ENCODE data around the gene LIN7C.

The LIN7C gene

DNA sequence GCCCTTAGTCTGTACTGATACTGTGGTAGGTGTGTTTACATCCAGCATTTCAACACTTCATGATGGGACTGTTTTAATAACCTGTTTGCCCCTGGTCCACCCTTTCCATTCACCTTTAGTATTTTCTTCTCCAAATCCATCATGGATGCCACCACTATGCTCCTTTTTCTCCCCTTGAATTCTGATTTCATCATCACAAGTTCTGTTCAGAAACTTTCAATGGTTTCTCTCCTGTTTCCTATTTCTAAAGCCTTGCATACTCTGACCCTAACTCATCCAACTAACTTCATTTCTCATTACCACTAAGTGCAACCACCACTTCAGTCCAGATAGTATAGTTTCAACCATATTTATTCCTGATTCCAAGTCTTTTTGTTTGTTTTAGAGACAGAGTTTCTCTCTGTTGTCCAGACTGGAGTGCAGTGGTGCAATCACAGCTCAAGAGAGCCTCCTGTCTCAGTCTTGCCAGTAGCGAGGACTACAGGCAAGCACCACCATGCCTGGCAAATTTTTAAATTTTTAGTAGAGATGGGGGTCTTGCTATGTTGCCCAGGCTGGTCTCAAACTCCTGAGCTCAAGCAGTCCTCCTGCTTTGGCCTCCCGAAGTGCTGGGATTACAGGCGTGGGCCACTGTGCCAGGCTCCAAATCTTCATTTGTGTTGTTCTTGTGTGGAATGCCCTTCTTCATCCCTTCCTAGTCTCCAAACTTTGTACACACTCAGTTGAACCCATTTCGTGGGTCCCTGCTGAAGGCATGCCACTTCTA, 1.2 kb upstream of the LIN7C start:
- DNase-seq, result no peak

DNA sequence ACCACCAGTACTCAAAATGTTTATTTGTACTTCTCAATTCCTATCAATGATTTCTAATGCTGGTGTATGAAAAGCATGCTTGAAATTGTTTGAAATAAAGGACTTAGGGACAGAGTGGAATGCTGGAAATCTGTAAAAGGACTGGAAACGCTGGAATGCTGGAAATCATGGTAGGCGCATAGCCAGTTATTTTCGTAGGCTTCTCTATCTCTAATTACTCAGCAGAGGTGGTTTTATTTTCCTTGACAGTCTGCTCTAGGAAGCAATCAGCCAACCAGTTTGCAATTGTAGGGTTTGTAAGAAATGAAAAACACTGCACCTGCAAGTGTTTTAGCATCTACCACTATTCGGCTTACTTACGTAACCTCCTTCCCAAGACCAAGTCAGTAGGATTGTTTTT, 788 bp downstream of the LIN7C start:
- DNase-seq, result no peak

DNA sequence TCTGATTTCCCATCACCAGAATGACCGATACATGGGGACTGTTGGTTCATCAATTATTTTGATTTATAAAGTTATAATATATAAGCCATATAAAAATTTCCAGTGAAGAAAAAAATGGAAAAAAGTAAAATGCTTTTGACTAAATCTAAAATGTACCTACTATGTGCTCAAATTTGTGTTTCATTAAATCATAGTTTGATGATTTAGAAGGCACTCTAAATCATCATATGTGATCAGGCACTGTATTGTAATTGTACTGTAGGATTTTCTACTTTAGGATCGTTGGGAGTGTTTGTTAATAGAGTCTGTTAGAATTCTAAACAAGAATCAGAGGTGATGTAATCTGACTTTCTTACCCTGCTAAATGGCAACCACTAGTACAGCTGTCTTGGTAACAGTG, 2.4 kb downstream of the LIN7C start:
- DNase-seq, result no peak

DNA sequence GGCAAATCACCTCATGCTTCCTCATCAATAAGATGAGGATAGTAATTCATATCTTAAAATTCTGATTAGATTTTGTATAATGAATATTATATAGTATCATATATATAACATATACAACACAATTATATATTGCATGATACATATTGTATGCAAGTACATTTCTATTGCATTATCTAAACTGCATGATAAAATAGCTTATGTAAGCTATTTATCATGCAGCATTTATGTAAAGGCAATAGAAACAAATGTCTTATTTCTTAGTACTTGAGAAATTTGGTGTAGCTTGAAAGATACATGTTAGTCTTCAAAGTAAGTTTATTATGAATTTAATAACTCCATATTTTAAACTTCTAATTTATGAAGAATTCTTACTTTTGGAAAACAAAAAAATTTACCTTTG, 5.5 kb downstream of the LIN7C start:
- DNase-seq, result no peak

DNA sequence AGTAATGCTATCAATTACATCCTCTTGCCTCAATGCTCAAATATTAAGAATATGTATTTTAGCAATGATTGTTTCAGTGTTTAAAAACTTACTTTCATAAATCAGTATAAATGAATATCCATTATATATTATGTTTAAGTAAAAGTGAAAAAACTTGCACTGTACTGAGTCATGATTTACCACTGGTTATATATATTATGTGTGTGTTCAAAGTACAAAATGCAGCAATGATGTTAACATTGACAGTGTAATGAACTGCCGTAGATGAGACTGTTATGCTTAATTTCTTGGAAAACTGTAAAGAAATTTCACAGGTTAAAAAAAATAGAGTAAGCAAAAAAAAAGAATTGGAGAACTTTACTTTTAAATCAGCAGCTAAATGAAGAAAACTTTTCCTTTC, 8.7 kb downstream of the LIN7C start:
- DNase-seq, result no peak

DNA sequence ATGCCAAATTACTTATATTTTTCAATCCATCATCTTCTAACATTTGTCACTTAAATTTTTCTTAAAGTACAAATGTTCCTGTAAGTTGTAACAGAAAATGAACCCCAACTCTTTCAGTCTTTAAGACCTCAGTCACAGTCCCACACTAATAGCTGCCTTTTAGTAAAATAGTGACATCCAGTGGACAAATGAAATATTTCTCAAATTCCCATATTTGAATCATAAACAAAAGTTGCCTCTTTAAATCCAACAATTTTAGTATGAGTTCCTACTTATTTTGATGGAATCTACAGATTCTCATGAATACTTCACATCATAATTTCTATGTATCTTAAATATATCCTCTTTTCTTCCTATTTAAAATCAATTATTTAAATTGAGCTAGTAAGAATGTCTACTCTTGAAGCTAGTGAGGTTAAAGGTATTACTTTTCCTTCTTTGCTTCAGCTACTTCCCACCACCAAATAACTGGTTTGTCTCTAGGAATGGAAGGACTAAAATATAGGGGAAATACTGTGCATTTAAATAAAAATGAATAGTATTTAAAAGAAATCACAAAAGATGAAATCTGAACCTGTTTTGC, 9.2 kb downstream of the LIN7C start:
- DNase-seq, result no peak

DNA sequence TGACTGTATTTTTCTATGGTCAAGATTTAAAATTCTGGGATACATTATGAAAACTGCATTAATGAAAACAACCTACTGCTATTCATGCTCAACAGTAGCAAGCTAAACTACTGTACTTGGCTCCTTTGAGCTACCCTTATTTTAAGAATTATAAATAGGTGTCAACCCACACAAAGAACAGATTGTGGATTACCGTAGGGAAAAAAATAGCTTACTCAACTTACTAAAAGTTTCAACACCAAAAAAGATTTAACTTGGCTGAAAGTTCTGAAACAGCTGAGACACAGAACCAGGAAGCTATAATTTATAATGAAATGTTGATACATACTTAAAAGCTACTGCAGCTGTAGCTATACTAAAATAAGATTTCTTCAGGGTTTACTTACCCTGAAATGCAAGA, 10.1 kb downstream of the LIN7C start:
- no peak for DNase-seq

DNA sequence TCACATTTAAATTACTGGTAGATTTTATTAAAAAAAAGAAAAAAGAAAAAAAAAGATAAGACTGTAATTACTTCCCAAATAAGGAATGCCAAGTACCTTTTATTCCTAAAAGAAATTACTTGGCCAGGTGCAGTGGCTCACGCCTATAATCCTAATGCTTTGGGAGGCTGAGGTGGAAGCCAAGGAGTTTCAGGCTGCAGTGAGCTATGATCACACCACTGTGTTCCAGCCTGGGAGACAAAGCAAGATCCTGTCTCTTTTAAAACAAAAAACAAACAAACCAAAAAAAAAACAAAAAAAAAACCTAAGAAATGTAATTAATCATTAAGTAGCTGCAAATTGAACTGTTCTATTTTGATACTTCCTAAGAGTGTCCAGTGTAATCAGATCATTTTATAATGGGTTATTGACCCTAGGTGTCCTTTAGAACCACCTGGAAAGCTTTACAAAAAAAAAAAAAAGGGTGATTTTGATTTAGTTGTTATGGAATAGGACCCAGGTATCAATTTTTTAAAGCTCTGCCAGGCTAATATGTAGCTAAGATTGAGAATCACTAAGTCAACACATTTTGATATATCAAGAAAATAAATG, 10.8 kb downstream of the LIN7C start:
- no peak for DNase-seq

DNA sequence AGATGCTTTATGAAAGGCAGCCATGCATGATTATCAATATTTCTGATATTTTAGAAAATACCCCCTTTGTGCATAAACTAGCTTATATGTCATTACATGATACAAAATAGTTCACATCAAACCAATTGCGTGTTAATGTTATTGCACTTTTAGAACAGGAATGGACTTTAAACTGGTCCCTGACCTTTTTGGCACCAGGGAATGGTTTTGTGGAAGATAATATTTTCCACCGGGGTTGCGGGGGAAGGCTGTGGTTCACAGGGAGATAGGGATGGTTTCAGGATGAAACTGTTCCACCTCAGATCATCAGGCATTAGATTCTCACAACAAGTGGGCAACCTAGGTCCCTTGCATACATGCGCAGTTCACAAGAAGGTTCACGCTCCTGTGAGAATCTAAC, 17.5 kb downstream of the LIN7C start:
- no peak for DNase-seq

DNA sequence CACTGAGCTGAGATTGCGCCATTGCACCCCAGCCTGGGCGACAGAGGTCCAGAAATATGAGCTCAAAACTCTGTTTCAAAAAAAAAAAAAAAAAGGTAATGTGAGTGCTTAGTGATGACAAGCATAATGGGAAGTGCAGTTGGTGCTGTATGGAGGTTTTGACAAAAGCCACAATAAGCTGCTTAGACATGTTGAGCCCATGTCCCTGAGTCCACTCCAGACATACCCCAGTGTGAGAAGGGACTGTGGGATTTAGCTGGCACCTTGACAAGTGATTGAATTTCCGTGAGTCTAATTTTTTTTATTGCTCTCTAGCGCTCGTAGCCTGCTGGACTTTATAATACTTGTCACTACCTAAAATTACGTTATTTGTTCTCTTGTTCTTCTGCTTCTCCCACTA, 18.9 kb downstream of the LIN7C start:
- DNase-seq, result no peak

DNA sequence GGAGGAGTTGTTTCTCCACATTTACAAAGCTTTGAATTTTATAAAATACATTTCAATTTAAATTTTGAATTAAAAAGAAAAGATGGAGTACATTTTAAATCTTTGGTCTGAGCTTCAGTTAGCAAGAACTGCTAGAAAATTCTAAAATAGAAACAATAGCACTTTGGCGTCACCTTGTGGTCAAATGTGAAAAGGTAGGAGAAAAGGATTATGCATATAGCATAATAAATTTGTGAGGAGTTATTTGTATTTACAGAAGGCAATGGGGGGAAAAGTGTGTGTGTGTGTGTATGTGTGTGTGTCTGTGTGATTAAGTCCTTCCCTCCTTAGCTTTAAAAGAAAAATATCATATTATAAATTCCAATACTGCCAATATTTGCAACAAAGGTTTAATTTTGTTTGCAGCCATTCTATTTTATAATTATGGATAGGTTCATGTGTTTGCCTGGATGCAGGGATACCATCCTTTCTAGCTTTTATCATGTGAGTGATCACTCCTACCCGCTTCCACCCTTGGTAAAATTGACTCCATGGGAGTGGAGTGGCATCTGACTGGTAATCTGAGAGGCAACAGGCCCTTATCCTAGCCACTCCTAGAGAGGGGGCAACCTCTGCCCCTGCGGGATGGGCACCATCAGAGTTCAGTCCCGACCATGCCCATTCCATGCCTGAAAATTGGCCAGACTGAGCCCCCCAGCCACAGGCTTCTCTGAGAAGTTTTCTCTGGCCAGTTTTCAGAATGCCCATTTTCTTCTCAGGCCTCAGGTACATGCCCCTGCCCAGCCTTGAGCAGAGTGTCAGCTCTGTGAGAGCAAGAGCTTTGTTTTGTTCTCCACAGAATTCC, 20.4 kb downstream of the LIN7C start:
- no peak for DNase-seq

DNA sequence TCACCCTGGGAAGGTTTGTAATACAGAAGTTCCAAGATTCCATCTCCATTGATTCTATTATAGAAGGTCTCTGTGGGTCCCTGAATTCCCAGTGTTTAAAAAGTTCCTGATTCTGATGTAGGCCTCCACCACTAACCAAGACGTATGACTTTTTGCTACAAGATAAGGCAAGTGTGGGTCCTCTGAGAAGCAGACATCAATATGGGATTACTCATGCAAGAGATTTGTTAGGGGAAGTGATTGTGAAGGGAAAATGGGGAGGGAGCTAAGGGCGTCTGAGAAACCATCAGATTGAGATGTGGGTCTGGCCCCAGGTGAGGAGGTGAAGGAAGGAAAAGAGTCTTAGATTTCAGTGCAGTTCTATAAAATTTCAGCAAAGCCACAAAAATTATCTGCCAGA, 23.8 kb downstream of the LIN7C start:
- no peak for DNase-seq

DNA sequence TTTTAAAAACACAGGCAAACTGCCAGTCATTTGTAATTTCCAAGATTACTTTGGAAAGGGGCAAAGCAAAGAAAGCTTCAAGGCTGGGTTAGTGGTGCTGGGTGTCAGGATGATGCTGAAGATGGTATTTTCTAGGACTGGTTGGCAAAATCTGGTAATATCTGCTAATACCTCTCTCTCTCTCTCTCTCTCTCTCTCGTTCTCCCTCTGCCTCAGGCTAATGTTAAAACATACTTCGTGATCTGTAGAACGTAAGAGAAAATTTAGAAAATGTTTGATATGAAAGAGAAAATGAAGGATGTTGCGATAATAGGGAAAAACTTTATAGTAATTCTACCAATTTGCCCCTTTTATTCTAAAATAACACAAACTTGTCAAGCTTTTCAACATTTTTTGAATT, 24.6 kb downstream of the LIN7C start:
- DNase-seq, result no peak

DNA sequence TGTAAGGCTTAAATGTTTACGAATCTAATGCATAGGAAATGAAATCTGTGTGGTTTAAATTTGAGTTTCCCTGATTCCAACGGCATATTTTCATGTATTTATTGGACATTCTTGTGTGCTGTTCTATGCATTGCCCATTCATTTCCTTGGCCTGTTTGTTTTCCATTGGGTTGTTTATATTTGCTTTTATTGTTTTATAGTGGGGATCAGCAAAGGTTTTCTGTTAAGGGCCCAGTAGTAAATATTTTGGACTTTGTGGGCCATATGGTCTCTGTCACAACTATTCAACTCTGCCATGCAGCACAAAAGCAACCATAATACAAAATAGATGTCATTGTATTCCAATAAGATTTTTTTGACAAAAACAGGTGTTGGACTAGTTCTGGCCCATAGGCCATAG, 28.7 kb downstream of the LIN7C start:
- no peak for DNase-seq

DNA sequence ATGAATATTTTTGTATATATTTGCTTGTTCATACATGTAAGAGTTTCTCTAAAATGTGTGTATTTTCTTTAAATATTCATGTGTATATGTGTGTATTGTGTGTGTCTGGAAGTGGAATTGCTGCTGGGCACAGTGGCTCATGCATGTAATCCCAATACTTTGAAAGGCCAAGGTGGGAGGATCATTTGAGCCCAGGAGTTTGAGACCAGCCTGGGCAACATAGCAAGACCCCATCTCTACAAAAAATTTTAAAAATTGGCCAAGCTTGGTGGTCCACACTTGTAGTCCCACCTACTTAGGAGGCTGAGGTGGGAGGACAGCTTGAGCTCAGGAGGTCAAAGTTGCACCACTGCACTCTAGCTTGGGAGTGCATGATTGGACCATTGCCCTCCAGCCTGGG, 29.3 kb downstream of the LIN7C start:
- DNase-seq, result no peak

DNA sequence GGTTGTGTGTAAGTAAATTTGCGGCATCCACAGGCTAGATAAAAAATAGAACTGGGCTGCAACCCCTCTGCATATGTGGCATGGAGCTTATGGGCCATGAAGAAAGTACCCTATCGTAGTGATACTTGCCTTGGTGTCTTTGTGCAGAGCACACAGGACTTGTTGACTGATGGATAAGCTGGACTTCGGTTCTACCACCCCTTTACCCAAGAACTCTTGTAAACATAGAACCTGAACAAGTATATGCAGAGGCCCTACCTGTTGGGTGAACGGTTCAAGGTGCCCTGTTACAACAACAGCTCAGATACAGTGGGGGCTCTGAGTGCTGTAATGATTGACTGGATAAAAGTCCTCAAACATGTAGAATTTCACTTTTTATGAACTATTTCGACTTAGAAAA, 30.9 kb downstream of the LIN7C start:
- DNase-seq, result no peak

DNA sequence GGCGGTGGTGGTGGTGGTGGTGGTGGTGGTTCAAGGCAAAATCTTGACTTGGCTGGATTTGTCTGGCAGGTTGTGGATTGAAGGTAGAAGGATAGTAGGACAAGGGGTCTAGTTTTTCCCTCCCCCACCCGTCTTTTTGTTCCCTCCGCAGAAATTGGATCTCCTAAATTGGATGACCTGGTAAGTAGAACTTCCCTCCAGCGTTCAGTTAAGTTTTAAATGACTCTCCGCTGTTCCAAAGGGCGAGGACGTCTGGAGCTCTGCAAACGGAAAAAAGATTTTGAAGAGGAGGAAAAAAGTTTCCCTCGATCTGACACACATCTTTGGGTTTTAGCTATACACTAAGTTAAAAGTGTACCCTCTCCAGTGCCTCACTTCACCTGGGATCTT, 33.6 kb downstream of the LIN7C start:
- no peak for DNase-seq

DNA sequence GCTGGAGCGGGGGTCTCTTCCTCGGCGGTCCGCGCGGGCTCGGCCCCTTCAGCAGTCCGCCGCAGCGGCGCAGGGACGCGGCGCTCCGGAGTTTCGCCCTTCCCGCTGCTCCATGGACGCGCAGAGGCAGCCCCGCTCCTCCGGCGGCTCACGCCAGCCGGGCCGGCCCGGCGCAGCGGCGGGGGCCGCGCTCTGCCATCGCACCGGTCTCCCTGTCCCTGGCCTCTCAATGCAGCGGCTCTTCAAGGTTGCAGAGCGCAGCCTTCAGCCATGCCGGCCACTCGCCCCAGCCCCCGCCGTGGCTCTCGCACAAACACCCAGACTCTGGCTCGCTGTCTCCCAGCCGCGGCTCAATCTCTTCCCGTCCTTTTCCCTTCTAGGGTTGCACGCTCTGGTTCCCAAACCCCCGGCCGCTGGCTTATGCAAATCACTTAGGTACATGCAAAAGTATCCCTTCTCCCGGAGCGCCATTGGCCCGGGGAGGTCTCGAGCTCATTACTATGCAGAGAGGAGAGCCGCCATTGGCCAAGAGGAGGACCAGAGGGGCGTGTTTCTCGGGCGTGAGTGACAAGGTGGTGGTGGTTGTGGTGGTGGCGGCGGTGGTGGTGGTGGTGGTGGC, 34.1 kb downstream of the LIN7C start, which contains the start of gene LGR4:
TSS of gene LGR4 (minus strand) at position 393 of the 619 bp plus-strand sequence. CDS start 488 bp downstream, outside the sequence.
- DNase-seq, result peak; percentile 86

DNA sequence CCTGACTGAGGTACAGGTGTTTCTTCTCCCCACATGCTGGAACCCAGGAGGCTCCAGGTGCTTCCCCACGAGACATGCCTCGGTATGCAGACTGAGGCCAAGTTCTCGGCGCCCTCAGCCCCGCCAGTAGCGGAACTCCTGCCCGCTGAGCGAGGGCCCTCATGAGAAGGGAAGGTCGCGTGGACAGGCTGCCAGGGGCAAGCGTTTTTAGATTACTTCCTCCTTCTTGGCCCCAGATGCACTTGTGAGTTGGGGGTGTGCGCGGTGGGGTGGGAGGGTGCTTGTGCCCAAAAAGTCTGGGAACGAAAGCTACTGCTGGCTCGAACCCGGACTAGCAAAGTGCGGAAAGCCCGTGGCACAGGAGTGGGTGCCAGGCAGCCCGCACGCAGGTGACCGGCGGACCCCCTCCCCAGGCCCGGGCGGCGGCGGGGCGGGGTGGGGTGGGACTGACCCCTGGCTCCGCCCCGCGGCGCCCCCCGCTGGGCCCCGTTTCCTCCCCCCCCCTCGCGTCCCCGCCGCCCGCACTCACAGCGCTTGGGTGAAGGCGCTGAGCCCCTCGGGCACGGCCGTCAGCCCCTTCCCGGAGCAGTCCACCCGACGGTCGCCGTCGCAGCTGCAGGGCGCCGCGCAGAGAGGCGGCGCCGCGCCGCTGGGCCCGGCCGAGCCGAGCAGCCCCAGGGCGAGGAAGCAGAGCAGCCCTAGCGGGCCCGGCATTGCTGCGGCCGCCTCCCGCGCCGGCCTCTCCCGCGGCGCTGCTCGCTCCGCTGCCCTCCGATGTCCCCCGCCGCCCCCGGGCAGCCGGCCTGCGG, 34.8 kb downstream of the LIN7C start:
- DNase-seq, result peak; percentile 64

DNA sequence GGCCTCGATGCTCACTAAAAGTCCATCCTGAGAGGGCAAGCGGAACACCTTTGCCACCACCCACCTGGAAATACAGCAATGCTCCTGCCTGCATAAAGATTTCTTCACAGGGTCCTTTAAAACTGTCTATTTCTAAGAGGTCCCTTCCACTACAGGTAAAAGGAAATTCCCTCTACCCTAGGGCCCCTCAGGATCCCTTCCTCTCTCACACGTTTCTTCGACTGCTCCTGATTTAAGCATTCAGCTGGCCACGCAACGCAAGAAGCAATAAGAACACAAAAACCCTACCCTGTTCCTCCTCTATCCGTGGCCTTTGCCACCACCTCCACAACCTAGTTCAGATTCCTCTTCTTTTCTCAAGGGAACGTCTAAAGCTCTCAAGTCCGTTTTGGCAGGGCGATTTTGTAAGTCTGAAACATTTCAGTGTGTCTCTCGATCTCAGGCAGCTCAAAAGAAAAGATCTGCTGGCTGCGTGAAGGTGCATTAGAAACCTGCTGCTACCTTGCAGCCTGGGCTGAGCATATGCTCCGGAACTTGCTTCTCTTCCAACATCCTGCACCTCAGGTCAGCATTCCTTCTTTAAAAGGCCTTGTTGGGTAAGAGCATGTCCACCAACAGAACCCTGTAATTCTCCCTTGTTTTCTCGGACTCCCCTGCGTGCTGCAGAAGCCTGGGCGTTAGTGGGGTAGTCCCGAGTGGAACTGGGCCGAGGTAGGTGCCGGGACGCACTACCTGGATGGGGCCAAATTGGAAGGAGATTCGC, 35.6 kb downstream of the LIN7C start:
- no peak for DNase-seq

DNA sequence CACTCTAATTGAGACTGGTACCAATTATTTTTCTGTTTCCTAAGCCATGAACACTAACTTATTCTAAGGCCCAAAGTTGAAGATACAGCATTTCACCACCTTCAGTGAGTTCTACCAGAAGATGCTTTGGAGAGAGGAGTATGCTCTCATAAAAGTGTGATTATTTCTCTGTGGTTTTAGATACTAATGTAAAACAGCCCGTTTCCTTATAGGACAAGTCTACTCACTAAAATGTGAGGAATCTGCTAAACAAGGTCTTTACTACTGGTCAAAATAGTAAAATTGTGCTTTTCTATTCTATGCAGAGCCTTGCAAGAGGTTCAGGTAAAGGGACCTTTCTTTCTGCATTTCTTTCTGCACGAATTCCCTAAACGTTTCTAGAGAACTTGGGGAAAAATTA, 36.4 kb downstream of the LIN7C start:
- no peak for DNase-seq
